A549 (cell line): ENCODE results near the gene RTL5. TPM values are rescaled to one million over a fixed set of nuclear protein-coding genes. Genes with fewer than 3 reads are reported as not detected.
"Not testable (repeated sequence)": the region's sequence is repeated elsewhere in the genome, so short reads cannot be mapped to it uniquely, and the experiment has no call there.

Experiments
- ATAC-seq, 2 experiments: fragments of 200-7000 bp in 1 of 2; fragments of >200 bp in 1 of 2; cut with Nextera tagmentation in 1 of 2; cut with Tn5 transposase in 1 of 2; 3 replicates each; pipeline versions ENCODE4 v1.8.0 to v1.9.1; 2018 to 2020; ENCODE audit warnings: mild to moderate bottlenecking in 1 of 2, moderate library complexity in 1 of 2
- CTCF ChIA-PET: fragments of 300-600 bp; sonication (Branson Sonifier 250); formaldehyde crosslinking; extraction: SDS; loops from one replicate; lab custom pipeline; 2021; ENCODE audit warnings: antibody characterized with exemption, inconsistent platforms; lab: Yijun Ruan, JAX
- POLR2A ChIA-PET: fragments of 350-600 bp; formaldehyde crosslinking; extraction: SDS; loops from one replicate; lab custom pipeline; 2021; ENCODE audit warnings: antibody characterized with exemption, inconsistent platforms; lab: Yijun Ruan, JAX
- DNase-seq, 2 experiments: peaks; one replicate each; pipeline versions ENCODE4 v3.0.0 to v3.0.0-alpha.2; 2011 to 2016; ENCODE audit warnings: low read depth in 1 of 2, low spot score in 1 of 2
- FAIRE-seq: peaks from 2 replicates; lab custom pipeline; 2011; peaks lifted over from hg19 to GRCh38; lab: Jason Lieb, UNC
- H3K27ac ChIP-seq, 2 experiments: fragments of >200 bp; sonication (Bioruptor Twin); formaldehyde crosslinking; 3 replicates each; pipeline ENCODE4 v1.5.1; 2016 to 2017
- H3K4me1 ChIP-seq: fragments of >200 bp; sonication (Bioruptor Twin); formaldehyde crosslinking; 3 replicates; pipeline ENCODE4 v1.6.1; 2016
- H3K4me2 ChIP-seq: fragments of >200 bp; sonication (Bioruptor Twin); formaldehyde crosslinking; 3 replicates; pipeline ENCODE4 v1.6.1; 2016
- H3K4me3 ChIP-seq: fragments of >200 bp; sonication (Bioruptor Twin); formaldehyde crosslinking; 3 replicates; pipeline ENCODE4 v1.5.1; 2016
- H3K9me3 ChIP-seq: fragments of >200 bp; sonication (Bioruptor Twin); formaldehyde crosslinking; 3 replicates; pipeline ENCODE4 v1.6.1; 2016
- BCL3 ChIP-seq: fragments of >200 bp; sonication (Bioruptor Twin); formaldehyde crosslinking; IDR thresholded peaks from 3 replicates; pipeline ENCODE4 v1.6.1; 2016
- BHLHE40 ChIP-seq: IDR thresholded peaks from 2 replicates; pipeline ENCODE4 v1.6.1; 2012; ENCODE audit warnings: low read depth, low read length, inconsistent platforms
- CBX2 ChIP-seq: fragments of 200-600 bp; sonication (generic); IDR thresholded peaks from 2 replicates; pipeline ENCODE4 v1.6.1; 2016; ENCODE audit warnings: low read depth, mild to moderate bottlenecking, borderline replicate concordance
- CHD4 ChIP-seq: fragments of 200-600 bp; sonication (generic); IDR thresholded peaks from 2 replicates; pipeline ENCODE4 v1.6.1; 2016; ENCODE audit warnings: antibody characterized with exemption, mild to moderate bottlenecking, borderline replicate concordance
- E2F6 ChIP-seq: IDR thresholded peaks from 2 replicates; pipeline ENCODE4 v1.6.1; 2012; ENCODE audit warnings: low read depth, borderline replicate concordance
- EHMT2 ChIP-seq: fragments of 200-600 bp; sonication (generic); IDR thresholded peaks from 2 replicates; pipeline ENCODE4 v1.6.1; 2016; ENCODE audit warnings: antibody characterized with exemption, low read depth, mild to moderate bottlenecking, moderate library complexity
- EP300 ChIP-seq, 2 experiments: fragments of >200 bp; sonication (Bioruptor Twin); formaldehyde crosslinking; IDR thresholded peaks; 2 replicates in 1 of 2; 3 replicates in 1 of 2; pipeline ENCODE4 v1.6.1; 2016 to 2017
- FOSB ChIP-seq: fragments of 250-450 bp; sonication (Bioruptor Pico); IDR thresholded peaks from 2 replicates; pipeline ENCODE4 v1.5.0; 2020; ENCODE audit warnings: mild to moderate bottlenecking, moderate library complexity
- HDAC2 ChIP-seq: fragments of 200-600 bp; sonication (generic); IDR thresholded peaks from 2 replicates; pipeline ENCODE4 v1.6.1; 2016
- HES2 ChIP-seq: fragments of >200 bp; sonication (Bioruptor Twin); formaldehyde crosslinking; IDR thresholded peaks from 2 replicates; pipeline ENCODE4 v1.6.1; 2016
- HOXB13 ChIP-seq: fragments of 250-450 bp; sonication (Bioruptor Pico); IDR thresholded peaks from 2 replicates; pipeline ENCODE4 v1.5.0; 2020; ENCODE audit warnings: low read depth, mild to moderate bottlenecking, moderate library complexity
- JUN ChIP-seq, 2 experiments: fragments of >200 bp; sonication (Bioruptor Twin); formaldehyde crosslinking; IDR thresholded peaks; 2 replicates in 1 of 2; 3 replicates in 1 of 2; pipeline ENCODE4 v1.6.1; 2016 to 2017
- JUNB ChIP-seq: fragments of >200 bp; sonication (Bioruptor Twin); formaldehyde crosslinking; IDR thresholded peaks from 2 replicates; pipeline ENCODE4 v1.6.1; 2016
- KDM1A ChIP-seq: fragments of 200-600 bp; sonication (generic); IDR thresholded peaks from 2 replicates; pipeline ENCODE4 v1.6.1; 2016; ENCODE audit warnings: low read depth, mild to moderate bottlenecking
- KDM5A ChIP-seq: fragments of 200-600 bp; sonication (generic); IDR thresholded peaks from 2 replicates; pipeline ENCODE4 v1.6.1; 2016; ENCODE audit warnings: antibody characterized with exemption, mild to moderate bottlenecking
- MAX ChIP-seq: IDR thresholded peaks from 2 replicates; pipeline ENCODE4 v1.6.1; 2012
- MAZ ChIP-seq: fragments of 150-350 bp; IDR thresholded peaks from 2 replicates; pipeline ENCODE4 v1.6.1; 2014; ENCODE audit warnings: antibody characterized with exemption, low read depth, low read length, borderline replicate concordance
- NR3C1 ChIP-seq: fragments of >200 bp; sonication (Bioruptor Twin); formaldehyde crosslinking; IDR thresholded peaks from 3 replicates; pipeline ENCODE4 v1.6.1; 2017
- POLR2AphosphoS2 ChIP-seq: conservative IDR thresholded peaks from 2 replicates; pipeline ENCODE4 v1.6.1; 2012; ENCODE audit warnings: low read length, improper control_type of control experiment, inconsistent platforms
- RNF2 ChIP-seq: fragments of 200-600 bp; sonication (generic); IDR thresholded peaks from 2 replicates; pipeline ENCODE4 v1.6.1; 2016; ENCODE audit warnings: low read depth, mild to moderate bottlenecking, antibody characterized with exemption, moderate library complexity, borderline replicate concordance
- ZNF302 ChIP-seq: fragments of 250-450 bp; sonication (Bioruptor Pico); IDR thresholded peaks from 2 replicates; pipeline ENCODE4 v1.9.0; 2021; ENCODE audit warnings: inconsistent platforms, mild to moderate bottlenecking, moderate library complexity
- ZSCAN20 ChIP-seq: fragments of 250-450 bp; sonication (Bioruptor Pico); IDR thresholded peaks from 2 replicates; pipeline ENCODE4 v1.8.0; 2022; ENCODE audit warnings: mild to moderate bottlenecking, moderate library complexity
- WGBS: methylation state at CpG from one replicate; pipeline ENCODE4 v1.1.6; 2017; ENCODE audit errors: missing lambda C conversion rate; 5-methylcytosine and 5-hydroxymethylcytosine counted together
- polyA plus RNA-seq, 4 experiments: library from polyadenylated mRNA; depleted of rRNA in 3 of 4; stranded (reverse); fragments of >200 nt; fragmentation: RNase III in 1 of 4; extraction: RNeasy Plus Mini Kit Qiagen cat#74134 plus additional on column Dnase treatment in 1 of 4; gene quantifications; 2 replicates in 3 of 4; 3 replicates in 1 of 4; pipeline ENCODE4 v1.2.3, GENCODE V29; 2011 to 2017
- TF ChIP-seq, protein P1 (sequence below): fragments of 150-350 bp; IDR thresholded peaks from 2 replicates; pipeline ENCODE4 v1.6.1; 2014; ENCODE audit warnings: low read depth, mild to moderate bottlenecking, low read length

RTL5 gene
- polyA plus RNA-seq, 2 of the 4 experiments (the other 2 are of a cell fraction) = 1.2 to 2.9 TPM

DNA sequence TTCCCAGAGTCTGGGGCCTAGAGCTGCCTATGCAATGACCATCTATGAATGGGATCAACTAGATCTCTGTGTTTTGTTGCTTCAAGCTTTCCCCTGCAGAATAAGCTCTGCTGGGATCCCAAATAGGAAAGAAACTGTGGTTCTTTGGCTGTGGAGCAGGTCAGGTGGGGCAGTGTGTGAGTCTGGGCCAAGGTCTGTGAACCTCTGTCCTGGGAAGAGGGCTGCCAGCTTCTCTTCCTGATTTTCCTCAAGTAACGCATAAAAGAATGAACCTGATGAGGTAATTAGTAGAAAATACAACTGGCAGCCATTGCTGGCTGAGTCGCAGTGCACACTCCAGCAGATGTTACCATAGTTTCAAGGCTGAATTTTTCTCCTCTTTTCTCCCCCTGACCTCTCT lies 45.3 kb upstream of the RTL5 start:
- no peak for FAIRE-seq
- no peak for ATAC-seq
- ChIA-PET CTCF (no interaction called here), POLR2A (no interaction called here)
- 84% methylated on average over 2 of the region's 2 CpGs for WGBS
- H3K4me2 ChIP-seq = no peak overlapping the region
- no peak overlapping the region for H3K4me3 ChIP-seq
- no peak overlapping the region for H3K27ac ChIP-seq
- H3K9me3 ChIP-seq = no peaks in the 10 kb centered on the region
- DNase-seq = no peak
- H3K4me1 ChIP-seq = 0 out of 3 replicates have a peak, but pooled peaks cover 3% of the 10 kb centered on the region
- TF ChIP-seq, protein P1, sequence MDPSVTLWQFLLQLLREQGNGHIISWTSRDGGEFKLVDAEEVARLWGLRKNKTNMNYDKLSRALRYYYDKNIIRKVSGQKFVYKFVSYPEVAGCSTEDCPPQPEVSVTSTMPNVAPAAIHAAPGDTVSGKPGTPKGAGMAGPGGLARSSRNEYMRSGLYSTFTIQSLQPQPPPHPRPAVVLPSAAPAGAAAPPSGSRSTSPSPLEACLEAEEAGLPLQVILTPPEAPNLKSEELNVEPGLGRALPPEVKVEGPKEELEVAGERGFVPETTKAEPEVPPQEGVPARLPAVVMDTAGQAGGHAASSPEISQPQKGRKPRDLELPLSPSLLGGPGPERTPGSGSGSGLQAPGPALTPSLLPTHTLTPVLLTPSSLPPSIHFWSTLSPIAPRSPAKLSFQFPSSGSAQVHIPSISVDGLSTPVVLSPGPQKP = no peak
- TF ChIP-seq HOXB13 (CRISPR knock-in tag) = no peak
- no peak for TF ChIP-seq ZNF302 (CRISPR knock-in tag)
- no peak for TF ChIP-seq HDAC2
- TF ChIP-seq MAZ = no peak
- no peak for TF ChIP-seq NR3C1
- no peak for TF ChIP-seq BHLHE40
- TF ChIP-seq, all 56 proteins: peak for 0

GRCh38 chrX:72176289-72176688 lies 44.6 kb upstream of the RTL5 start:
- CTCF ChIA-PET, H3K9me3 ChIP-seq, H3K4me2 ChIP-seq, DNase-seq, POLR2A ChIA-PET, H3K4me1 ChIP-seq, H3K27ac ChIP-seq, FAIRE-seq, ATAC-seq, H3K4me3 ChIP-seq: not testable (repeated sequence)
- WGBS = 68% methylated on average over 5 of the region's 5 CpGs

DNA sequence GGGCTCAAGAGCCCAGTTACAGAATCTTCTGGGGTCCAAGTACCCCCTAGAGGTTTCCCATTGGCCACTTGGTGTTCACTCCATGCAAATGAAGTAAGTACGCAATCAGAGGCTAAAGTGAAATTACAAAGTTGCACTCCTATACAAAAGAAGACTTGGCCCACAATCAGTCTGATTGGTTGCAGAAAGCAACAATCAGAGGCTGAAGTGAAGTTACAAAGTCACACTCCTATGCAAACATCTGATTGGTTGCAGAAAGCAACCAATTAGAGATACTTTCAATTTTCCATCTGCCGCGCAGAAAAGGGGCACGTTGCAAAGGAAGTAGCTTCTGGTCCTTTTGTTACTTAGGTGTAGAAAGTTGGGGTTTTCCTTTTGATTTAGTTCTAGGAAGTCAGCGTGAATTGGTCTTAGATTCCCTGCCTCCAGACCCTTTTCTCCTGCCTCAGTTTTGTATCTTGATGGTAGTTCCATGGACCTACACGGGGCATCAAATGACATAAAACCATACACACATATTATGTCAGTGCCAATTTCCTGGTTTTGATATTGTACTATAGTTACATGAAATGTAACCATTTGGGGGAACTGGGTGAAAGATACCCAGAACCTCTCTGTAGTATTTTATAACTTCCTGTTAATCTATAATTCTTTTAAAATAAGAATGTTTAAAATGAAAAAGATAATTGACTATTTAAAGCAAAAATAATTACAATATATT lies 37.5 kb upstream of the RTL5 start:
- DNase-seq (no peak), FAIRE-seq (no peak), ATAC-seq (no peak)
- no peak for TF ChIP-seq KDM5A
- Histone ChIP-seq H3K27ac (no peak overlapping the region), H3K4me3 (no peak overlapping the region), H3K4me1 (no peaks in the 10 kb centered on the region), H3K4me2 (0 out of 3 replicates have a peak overlapping the region, but pooled peaks have one; percentile 18), H3K9me3 (no peaks in the 10 kb centered on the region)
- WGBS = 82% methylated on average over 6 of the region's 6 CpGs
- ChIA-PET POLR2A (no interaction called here), CTCF (no interaction called here)

DNA sequence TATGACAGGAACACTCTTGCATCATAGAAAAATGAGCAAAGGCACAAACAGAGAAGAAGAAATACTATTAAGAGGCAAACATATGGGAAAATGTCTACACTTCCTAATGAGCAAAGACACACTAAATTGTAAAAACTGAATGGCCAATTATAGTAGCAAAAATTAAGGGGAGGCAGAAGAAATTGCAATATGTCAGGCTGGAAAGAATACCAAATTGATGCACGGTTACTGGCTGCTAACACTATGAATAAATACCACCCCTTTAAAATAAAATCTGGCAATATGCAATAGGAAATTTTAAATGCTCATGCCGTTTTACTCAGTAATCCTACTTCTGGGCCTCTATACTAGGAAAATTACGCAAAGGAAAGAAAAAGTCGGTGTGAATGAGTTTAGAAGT lies 33.8 kb upstream of the RTL5 start:
- 47% methylated on average over 4 of the region's 4 CpGs for WGBS

DNA sequence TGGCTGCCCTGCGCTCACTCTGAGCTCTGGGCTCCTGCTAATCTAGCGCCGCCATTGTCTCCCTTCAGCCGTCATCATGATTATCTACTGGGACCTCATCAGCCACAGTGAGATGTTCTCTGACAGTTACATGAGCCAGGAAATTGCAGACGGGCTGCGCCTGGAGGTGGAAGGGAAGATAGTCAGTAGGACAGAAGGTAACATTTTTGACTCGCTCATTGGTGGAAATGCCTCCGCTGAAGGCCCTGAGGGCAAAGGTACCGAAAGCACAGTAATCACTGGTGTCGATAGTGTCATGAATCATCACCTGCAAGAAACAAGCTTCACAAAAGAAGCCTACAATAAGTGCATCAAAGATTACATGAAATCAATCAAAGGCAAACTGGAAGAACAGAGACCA lies 28.1 kb upstream of the RTL5 start:
- Histone ChIP-seq H3K9me3 (0 out of 3 replicates have a peak, but pooled peaks cover 9% of the 10 kb centered on the region), H3K4me2 (no peak overlapping the region), H3K4me1 (no peaks in the 10 kb centered on the region), H3K4me3 (no peak overlapping the region), H3K27ac (no peak overlapping the region)
- no peak for ATAC-seq
- no peak for DNase-seq
- ChIA-PET POLR2A (no interaction called here), CTCF (no interaction called here)
- 66% methylated on average over 10 of the region's 10 CpGs for WGBS
- FAIRE-seq = peak; percentile 70
- TF ChIP-seq JUNB (no peak), HES2 (no peak), CHD4 (no peak), BCL3 (no peak), EP300 (IDR thresholded peaks at IDR 0.05) (no peak), CBX2 (no peak), RNF2 (no peak), EHMT2 (no peak), KDM1A (no peak), E2F6 (no peak), JUN (IDR thresholded peaks at IDR 0.05) (no peak), FOSB (CRISPR knock-in tag) (no peak), POLR2AphosphoS2 (no peak), MAX (no peak), ZSCAN20 (CRISPR knock-in tag) (no peak)
- TF ChIP-seq, protein P1 = no peak

More for the DNA sequence above, 33.8 kb upstream of the RTL5 start:
- CTCF ChIA-PET = no interaction called here
- POLR2A ChIA-PET = no interaction called here
- no peaks in the 10 kb centered on the region for H3K4me1 ChIP-seq
- no peak for TF ChIP-seq NR3C1
- no peak for DNase-seq
- no peak for ATAC-seq
- no peaks in the 10 kb centered on the region for H3K9me3 ChIP-seq
- no peak overlapping the region for H3K4me2 ChIP-seq
- no peak overlapping the region for H3K4me3 ChIP-seq
- FAIRE-seq = peak; percentile 79
- no peak overlapping the region for H3K27ac ChIP-seq
